ENCODE results near the gene GSK3A.
"Not testable (repeated sequence)": the region's sequence is repeated elsewhere in the genome, so short reads cannot be mapped to it uniquely, and the experiment has no call there.

GSK3A gene

DNA sequence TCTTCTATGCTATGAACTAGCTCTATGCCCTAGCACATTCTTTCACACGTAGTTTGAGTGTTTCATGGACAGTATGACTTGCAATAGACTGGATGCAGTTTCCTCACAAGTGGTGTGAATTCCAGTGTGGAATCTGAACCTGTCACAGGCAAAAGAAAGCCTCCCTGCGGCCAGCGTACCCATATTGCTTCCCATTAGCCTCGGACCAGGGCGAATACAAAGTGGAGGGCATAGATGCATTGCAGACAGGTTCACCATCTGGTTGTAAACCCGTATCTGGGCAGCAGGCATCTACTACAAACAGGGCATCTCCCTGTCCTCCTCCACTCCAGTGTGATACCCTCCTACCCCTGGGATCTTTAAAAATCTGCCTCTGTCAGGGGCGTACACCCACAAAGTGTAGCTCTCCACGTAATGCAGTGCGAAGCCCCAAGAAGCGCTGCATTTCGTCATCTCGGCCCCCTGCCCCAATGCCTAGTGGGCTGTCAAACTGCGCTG, 25.3 kb upstream of the GSK3A start:
- no peak for FAIRE-seq

DNA sequence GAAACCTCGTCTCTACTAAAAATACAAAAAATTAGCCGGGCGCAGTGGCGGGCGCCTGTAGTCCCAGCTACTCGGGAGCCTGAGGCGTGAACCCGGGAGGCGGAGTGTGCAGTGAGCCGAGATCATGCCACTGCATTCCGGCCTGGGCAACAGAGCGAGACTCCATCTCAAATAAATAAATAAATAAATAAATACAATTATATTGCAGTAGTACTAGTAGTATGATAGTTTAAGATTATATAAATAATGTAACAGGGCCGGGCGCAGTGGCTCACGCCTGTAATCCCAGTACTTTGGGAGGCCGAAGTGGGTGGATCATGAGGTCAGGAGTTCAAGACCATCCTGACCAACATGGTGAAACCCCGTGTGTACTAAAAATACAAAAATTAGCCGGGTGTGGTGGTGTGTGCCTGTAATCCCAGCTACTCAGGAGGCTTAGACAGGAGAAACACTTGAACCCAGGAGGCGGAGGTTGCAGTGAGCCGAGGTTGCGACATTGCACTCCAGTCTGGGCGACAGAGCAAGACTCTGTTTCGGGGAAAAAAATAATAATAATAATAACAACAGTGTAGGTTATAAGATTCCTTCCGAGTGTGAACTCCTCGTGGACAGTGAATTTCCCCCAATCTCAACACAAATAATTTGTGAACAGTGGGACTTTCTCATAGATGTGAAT, 24.7 kb upstream of the GSK3A start:
- FAIRE-seq: not testable (repeated sequence)

DNA sequence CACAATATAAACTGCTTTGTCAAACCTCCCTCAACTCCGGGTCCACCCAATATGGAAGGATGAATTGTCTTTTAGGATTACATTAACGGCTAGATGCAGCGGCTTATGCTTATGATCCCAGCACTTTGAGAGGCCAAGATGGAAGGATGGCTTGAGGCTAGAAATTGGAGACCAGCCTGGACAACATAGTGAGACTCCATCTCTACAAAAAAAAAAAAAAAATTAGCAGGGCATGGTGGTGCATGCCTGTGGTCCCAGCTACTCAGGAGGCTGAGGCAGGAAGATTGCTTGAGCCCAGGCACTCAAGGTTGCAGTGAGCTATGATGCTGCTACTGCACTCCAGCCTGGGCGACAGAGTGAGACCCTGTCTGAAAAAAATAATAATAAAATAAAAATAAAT, 23.7 kb upstream of the GSK3A start:
- FAIRE-seq: not testable (repeated sequence)

DNA sequence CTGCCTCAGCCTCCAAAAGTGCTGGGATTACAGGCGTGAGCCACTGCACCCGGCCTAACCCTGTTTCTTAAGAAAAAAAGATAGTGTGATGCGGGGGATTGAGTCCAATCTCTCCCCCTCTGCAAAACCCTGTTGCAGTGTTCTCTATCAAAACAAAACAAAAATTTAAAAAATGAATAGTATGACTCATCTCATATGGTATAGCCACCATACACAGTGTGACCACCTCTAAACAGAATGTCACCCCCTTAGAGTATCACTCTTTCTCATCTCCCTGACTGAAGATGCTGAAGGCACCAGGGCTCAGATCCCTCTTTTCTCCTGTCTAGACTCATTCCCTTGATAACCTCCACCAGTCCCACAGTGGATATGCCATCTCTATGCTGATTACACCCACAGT, 19.4 kb upstream of the GSK3A start:
- no peak for FAIRE-seq

DNA sequence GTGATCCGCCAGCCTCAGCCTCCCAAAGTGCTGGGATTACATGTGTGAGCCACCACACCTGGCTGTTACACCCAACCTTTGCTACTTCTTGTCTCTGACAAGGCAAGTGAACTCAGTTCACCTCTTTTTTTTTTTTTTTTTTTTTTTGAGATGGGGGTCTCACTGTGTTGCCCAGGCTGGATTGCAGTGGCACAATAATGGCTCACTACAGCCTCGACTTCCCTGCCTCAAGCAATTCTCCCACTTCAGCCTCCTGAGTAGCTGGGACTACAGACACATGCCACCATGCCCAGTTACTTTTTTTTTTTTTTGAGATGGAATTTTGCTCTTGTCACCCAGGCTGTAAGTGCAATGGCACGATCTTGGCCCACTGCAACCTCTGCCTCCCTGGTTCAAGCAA, 15.4 kb upstream of the GSK3A start:
- not testable (repeated sequence) for FAIRE-seq

DNA sequence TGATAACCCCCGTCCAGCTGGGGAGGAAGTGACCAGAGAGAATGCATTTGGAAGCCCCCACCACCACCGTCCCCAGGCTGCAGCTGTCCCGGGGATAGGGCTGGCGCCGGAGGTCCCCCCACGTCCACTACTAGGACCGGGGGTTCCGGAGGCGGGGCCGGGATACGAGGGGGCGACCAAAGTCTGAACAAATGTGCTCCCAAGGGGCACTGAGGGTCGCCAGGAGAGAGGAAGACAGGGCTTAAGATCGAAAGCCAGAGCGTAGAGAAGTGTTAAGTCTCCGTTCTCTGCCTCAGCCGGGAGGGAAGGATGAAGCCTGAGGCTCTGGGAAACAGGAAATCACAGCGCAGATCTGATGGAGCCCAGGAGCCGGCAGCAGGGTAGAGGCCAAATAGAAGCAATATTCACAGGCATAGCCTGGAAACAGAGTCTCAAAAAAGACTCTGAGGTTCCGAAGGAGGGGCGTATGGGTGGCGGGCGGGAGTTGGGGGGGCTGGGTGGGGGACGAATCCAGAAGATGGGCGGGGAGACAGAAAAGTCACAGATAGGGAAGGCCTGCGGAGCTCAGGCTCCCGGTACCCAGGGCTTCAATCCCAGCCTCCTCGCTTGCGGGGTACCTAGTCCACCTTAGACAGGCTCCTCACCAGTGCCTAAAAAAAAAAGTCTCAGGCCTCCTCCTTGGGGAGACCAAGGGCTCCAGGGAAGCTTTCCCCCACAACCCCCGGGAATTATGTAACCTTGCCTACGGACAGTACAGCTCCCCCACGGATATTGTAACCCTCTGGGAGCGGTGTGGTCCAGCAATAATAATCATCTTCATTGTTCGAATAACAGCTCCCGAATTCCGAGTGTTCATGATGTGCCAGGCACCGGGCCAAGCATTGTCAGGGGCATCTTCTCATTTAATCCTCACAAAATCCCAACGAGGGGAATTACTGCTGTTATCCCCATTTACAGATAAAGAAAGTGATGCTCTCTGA, 13.7 kb upstream of the GSK3A start:
- FAIRE-seq: peak; percentile 12

DNA sequence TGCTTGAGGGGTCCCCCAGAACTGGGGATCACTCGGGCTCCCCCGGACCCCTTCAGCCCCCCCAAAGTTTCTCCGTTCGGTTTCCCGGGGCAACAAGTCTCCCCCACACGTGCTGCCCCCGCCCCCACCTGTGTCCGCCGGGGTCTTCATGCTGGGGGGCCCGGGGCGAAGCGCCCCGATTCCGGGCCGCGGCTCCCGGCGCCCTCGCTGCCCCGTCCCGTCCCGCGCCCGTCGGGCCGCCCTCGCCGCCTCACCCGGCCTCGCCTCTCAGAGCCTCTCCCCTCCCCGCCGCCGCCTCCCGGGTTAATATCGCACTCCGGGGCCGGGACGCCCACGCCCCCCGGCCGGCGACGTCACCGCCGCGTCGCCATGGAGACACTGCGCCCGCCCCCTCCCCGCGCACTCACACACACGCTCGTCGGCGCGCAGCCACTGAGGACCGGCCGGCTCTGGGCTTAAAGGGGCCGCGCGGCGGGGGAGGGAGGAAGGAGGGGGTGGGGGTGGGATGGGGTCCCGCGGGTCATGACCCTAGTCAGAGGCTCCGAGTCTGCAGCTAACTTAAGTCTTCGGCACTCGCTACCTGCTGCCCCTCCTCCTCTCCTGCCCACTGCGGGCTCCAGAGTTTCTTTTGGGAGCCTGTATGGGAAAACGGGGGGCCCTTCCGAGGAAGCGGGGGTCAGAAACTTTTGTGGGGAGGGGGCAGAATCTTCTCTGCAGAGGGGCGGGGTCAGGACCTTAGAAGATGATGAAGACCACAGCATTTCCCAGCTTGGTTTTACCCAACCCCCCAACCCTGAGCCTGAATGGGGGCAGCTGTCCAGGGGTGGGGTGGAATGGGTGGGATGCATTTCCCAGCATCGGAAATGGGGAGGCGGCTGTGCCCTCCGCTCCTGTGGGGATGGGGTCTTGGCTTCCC, 12.7 kb upstream of the GSK3A start, which contains the start of gene ERF:
Gene ERF, minus strand, starts transcription at position 279 of the 916 bp plus-strand sequence. Its CDS starts 129 bp downstream, at position 150.
- no peak for FAIRE-seq

DNA sequence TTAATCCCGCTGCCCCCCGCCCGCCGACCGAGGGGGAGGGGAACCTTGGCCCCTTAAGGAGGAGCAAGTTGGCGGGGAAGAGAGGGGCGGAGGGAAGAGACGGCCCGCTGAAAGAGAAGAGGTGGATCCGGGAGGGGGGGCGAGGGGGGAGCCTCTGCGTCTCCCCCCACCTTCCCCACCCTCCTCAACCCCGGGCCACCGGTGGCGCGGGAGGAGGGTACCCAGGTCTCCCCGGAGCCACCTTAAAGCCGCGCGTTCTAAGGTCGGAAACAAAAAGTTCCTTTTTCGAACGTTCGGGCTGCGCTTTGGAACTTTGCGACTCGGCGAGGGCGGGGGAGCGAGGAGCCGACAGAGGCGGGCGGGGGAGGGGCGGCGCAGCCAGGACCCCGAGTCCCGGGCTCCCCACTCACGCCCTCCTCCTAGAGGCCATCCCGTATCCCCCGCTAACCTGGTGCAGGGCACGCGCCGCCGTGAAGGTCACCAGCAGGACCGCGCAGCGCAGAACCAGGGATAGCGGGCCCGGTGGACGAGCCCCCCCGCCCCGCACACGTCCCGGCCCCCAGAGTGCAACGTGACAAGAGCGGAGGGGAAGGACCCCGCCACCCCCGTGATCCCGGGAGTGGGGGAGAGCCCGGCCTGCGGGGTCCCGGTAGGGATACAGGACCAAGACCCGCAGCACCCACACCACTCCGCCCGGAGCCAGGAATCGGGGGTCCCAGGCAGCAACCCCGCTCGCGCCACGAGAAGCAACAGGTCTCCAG, 11.9 kb upstream of the GSK3A start:
- FAIRE-seq: no peak

DNA sequence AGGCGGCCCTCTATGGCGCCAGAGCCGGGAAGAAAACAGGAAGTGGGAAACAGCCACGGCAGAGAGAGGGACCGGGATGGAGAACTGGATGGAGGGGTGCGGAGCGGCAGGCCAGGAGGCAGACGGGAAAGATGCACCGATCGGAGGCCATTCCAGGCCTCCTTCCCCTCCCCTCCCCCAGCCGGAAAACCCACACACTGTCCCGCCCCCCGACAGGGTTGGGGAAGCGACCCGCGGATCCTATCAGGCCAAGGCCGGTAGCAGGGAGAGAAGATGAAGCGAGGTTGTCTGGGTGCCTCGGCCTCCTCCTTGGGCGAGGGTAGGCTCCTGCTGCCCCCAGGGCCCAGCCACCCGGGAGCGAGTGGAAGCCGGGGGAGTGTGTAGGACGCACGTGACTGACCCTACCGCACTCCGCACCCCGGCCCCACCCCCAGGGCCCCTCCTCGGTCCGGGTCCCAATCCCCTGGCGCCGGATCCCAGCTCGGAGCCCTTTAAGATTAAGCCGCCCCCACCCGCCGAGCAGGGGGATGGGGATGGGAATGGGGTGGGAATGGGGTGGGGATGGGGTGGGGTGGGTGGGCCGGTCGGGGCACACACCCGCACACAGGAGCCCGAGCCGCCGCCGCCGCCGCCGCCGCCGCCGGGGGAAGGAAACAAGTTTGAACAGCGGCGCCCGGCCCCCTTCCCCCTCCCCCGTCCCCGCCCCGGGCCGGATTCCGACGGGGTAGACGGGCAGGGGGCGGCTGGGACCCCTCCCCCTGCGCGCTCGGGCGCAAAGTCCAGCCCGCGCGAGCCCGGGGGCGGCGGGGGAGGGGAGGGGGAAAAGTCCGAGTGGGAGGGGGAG, 11.1 kb upstream of the GSK3A start:
- FAIRE-seq: no peak

DNA sequence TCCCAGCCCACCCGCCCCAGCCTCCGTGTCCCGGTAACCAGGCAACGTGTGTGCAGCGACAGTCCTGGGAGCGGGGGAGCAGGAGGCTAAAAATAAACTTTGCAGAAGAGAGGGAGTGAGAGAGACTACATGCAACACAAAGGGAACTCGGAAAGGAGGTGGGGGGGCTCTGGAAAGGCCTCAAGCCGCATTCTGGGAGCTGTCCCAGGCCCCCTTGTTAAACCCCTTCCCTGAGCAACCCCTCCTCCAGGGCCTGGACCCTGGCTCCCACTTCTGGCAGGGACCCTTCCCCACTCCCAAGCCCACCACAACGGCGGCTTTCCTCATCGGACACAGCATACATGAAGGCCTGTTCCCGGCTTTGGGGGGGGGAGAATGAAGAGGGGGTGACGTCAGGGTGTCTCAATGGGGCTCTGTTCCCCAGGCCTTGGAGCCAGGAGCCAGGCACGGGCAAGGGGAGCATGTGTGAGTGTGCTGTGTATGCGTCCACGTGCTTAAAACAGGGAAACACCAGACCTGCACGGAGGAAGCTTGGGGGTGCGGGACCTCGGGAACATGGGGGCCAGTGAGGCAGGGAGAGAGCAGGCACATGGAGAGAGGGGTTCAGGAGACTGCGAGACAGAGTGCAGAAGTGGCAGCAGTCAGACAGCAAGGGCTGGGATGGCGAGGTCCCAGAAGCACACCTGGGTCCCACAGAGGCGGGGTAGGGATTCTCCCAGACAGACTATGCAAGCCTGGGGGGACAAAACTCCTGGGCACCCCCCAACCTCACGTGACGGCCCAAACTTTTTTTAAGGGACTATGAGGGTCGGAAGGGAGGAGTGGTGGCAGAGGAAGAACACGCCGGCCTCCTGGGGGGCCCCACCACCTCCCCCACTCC, 10.2 kb upstream of the GSK3A start:
- FAIRE-seq: no peak

DNA sequence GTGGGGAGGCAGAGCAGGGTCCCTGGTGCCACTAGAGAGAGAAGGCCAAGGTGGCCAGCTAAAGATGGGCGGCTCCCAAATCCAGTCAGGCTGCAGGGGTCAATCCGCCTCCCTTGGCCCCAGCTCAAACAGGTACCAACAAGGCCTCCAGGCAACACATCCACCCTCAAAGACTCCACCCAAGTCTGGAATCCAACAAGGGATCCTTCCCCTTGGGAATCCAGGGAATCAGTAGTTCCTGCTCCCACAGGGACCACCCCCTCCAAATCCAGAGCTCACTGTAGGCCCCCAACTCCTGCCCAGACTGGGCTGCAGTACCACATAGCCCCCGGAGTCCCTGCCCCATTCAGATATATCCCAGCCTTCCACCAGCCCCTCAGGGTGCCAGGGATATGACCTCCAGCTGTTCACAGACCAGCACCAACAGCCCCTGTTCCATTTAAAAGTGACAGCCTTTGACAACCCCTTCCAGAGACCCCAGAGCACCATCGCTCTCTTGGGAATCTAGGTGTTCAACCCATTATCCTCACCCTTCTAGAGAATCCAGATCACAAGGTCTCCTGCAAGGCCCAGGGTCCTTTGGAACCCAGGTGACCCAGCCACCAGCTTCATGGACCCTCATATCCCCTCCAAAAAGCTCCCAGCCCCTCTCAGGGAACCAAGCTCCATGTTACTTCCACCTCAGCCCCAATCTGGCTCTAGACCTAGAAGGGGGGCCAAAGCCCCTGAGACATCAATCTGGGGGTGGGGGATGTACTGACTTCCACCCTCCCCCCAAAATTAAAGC, 9.4 kb upstream of the GSK3A start:
- no peak for FAIRE-seq

DNA sequence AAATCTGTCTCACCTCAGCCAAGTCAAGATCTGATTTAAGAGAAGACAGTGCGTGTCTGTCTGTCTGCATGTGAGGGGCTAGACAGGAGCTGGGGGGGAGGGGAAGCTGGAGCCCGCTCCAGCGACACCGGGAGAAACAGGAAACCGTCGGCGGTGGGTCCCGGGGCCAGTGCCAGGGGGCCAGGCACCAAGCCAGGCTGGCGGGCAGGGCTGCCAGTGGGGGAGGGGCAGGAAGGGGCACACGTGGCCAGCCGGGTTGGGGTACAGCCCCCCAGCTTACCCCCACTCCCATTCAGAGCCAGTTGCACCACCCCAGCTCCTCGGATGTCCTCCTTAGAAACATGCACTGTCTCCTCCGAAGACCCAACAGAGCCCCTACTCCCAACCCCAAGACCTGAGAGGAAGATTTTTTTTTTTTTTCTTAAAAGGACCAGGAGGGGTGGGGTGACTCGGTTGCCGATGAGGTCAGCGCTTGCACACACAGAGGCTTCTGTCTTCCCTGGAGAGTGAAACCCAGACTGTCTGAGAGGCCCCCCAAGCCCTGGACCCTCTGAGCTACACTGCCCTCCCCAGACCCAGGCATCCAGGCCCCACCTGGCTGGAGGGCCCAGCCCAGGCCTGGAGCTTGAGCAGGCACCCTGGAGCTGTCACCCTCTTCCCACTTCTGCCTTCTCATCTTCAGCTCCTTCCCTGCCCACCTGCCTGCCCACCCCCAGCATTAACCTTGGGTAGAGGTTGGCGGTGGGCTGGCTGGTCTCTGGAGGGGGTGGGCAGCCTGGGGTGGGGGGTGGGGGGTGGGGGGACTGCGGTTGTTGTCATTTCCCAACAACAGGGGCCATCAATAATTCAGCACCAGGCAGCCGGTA, 8.5 kb upstream of the GSK3A start:
- no peak for FAIRE-seq

DNA sequence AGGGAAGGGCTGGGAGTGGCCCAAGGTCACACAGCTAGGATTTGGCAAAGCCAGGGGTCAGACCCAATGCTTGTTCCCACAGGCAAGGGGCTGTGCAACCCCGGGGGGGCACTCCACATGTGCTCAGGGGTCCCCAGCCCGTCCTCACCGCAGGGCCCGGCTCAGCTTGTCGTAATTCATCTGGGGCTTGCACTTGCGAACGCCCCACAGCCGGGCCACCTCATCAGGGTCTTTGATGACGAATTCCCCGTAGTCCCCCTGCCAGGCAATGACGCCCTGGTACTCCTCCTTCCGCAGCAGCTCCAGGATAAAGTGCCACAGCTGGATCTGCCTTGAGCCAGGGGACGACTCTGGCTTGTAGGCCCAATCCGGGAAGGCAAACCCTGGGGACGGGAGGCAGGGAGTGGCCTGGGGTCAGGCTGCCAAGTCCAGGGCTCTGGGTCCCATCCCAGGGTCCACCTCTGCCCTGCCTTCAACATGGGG, 7.8 kb upstream of the GSK3A start:
- FAIRE-seq: no peak

DNA sequence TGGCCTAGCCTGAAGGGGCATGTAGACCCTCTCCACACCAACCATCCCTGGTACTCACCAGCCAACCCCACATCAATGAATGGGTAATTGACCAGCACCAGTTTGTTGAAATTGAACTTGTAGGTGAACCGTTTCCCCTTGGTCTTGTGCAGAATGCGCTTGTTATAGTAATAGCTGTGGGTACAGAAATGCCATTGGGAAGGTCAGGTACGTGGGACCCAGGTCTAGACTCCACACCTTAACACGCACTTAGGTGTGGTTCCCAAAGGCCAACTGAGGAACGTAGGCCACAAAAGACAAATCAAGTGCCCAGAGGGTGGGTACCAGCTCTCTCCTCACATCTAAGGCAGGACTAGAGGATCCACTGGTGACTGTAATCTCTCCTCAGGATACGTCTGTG, 7.4 kb upstream of the GSK3A start:
- no peak for FAIRE-seq

DNA sequence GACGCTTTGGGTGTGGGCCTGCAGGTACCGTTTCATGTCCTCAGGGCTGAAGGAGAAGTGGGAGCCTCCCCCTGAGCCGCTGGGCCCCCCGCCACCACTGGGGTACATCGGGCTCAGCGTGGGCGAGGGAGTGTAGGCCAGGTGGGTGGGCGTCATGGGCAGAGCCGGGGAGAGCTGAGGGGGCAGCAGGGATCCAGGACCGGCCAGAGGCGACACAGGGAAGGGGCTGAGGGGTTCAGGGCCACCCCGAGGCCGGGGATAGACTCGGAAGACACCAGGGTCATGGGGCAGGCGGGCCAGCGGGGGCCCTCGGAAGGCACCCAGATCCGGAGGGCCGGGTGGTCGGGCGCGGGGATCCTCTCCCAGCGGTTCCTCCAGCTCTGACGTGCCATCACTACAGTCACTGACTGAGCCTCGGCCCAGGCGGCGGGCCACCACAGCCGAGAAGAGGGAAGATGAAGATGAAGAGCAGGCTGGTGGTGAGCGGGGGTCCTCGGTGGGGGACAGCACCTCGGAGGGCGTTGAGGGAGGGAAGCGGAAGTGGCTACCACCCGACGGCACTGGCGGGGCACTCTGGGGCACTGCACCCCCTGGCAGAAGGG, 6.8 kb upstream of the GSK3A start:
- FAIRE-seq: no peak

DNA sequence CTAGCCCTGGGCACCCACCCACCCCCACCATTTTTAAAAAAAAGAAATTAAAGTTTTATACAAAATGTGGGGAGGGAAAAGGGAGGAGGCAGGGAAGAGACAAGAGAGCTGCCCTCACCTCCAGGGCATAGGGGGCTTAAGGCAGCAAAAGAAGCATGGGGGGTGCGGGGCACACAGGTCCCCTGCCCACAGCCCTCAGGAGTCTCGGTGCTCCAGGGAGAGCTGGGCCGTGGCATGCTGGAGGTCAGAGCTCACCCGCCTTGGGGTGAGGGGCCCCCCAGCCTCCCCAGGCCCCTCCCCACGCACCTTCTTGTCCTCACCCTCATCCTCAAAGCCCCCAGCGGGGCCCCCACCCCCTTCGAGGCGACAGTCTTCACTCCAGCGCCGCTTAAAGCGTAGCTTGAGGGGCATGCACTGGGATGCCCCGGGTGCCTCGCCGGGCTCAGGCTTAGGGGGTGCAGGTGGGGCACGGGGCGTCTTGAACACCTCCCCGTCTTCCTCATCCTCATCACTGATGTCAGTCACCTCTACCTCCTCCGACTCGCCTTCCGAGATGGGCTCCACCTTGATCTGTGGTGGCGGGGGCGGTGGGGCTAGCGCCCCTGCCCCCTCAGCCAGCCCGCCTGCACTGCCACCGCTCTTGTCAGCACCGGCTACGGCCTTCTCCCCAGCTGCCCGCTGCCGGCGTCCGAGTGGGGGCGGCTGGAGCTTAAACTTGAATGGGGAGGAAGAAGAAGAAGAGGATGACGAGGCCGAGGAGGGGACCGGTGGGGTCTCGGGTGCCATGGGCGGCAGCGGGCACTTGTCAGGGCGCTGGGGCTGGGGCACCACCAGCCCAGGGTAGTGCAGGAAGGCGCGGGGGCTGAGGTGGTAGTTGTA, 6.1 kb upstream of the GSK3A start:
- FAIRE-seq: no peak
